Loucy (cell line): ENCODE results near the gene PRRX2.

Source experiments
- EZH2phosphoT487 ChIP-seq: fragments of 200-600 bp; IDR thresholded peaks from 2 replicates; pipeline ENCODE4 v1.6.1; 2018; ENCODE audit warnings: antibody characterized with exemption, mild to moderate bottlenecking, moderate library complexity, borderline replicate concordance
- TF ChIP-seq, protein P1 (sequence below): fragments of 200-600 bp; sonication (generic); conservative IDR thresholded peaks from 2 replicates; pipeline ENCODE4 v1.5.1; 2014; ENCODE audit warnings: mild to moderate bottlenecking, antibody characterized with exemption, low read length

DNA sequence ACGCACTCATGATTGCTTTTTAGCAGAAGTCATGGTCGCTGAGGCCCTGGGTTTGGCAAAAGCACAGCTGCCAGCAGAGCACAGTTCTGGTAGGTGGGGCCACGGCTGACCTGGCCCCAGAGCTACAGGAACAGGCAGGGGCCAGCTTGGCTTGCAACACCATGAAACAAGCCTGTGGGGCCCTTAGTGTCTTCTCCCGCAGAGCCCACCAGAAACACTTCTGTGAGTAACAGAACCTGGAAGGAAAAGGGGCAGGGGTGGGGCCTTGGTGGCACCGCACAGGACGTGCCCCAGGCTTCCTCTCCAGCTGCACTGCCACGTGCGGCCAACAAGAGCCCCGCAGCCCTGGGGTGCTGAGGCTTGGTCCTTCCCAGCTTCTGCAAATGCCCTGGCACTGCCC, 28.3 kb upstream of the PRRX2 start:
- TF ChIP-seq, protein P1, sequence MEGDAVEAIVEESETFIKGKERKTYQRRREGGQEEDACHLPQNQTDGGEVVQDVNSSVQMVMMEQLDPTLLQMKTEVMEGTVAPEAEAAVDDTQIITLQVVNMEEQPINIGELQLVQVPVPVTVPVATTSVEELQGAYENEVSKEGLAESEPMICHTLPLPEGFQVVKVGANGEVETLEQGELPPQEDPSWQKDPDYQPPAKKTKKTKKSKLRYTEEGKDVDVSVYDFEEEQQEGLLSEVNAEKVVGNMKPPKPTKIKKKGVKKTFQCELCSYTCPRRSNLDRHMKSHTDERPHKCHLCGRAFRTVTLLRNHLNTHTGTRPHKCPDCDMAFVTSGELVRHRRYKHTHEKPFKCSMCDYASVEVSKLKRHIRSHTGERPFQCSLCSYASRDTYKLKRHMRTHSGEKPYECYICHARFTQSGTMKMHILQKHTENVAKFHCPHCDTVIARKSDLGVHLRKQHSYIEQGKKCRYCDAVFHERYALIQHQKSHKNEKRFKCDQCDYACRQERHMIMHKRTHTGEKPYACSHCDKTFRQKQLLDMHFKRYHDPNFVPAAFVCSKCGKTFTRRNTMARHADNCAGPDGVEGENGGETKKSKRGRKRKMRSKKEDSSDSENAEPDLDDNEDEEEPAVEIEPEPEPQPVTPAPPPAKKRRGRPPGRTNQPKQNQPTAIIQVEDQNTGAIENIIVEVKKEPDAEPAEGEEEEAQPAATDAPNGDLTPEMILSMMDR = no peak
- no peak for TF ChIP-seq EZH2phosphoT487
